HEK293 (cell line): ENCODE data around the gene PTPRF.

Experiments
- CTCF ChIA-PET: fragments of 350-600 bp; formaldehyde crosslinking; extraction: SDS; loops from one replicate; lab custom pipeline; 2021; ENCODE audit warnings: antibody characterized with exemption; lab: Yijun Ruan, JAX
- POLR2A ChIA-PET: fragments of 300-600 bp; formaldehyde crosslinking; extraction: SDS; loops from one replicate; lab custom pipeline; 2020; ENCODE audit warnings: antibody characterized with exemption, inconsistent platforms; lab: Yijun Ruan, JAX
- H3K27ac ChIP-seq: fragments of 200-500 bp; sonication (Bioruptor generic); 2 replicates; pipeline ENCODE4 v1.5.1; 2014; ENCODE audit warnings: low read depth, low read length, control low read depth, inconsistent platforms; ENCODE audit errors: extremely low read depth
- H3K36me3 ChIP-seq, 2 experiments: fragments of 200-500 bp in 1 of 2; sonication (Bioruptor generic) in 1 of 2; 1 replicate in 1 of 2; 2 replicates in 1 of 2; pipeline ENCODE4 v1.5.1; 2014 to 2017; ENCODE audit warnings: inconsistent platforms in 2 of 2, low read length in 2 of 2; ENCODE audit not compliant: control insufficient read depth in 2 of 2, insufficient read depth in 1 of 2
- H3K4me1 ChIP-seq: fragments of 200-500 bp; sonication (Bioruptor generic); 2 replicates; pipeline ENCODE4 v1.5.1; 2014; ENCODE audit warnings: mild to moderate bottlenecking, low read length, inconsistent platforms; ENCODE audit not compliant: control insufficient read depth, insufficient read depth
- H3K4me3 ChIP-seq: 2 replicates; pipeline ENCODE4 v1.5.1; 2011; ENCODE audit warnings: low read depth, mild to moderate bottlenecking, control low read depth, low read length, moderate library complexity
- H3K9me3 ChIP-seq: fragments of 200-500 bp; sonication (Bioruptor generic); 2 replicates; pipeline ENCODE4 v1.5.1; 2014; ENCODE audit warnings: low read depth, low read length, inconsistent platforms; ENCODE audit not compliant: control insufficient read depth, insufficient read depth
- ATF2 ChIP-seq: fragments of 450-650 bp; formaldehyde crosslinking; IDR thresholded peaks from 2 replicates; pipeline ENCODE4 v1.5.1; 2016; ENCODE audit warnings: missing biosample characterization, missing genetic modification characterization, low read depth
- PRDM1 ChIP-seq: fragments of 450-650 bp; formaldehyde crosslinking; IDR thresholded peaks from 2 replicates; pipeline ENCODE4; 2016; ENCODE audit warnings: missing biosample characterization, missing genetic modification characterization
- ZBTB48 ChIP-seq: fragments of 450-650 bp; formaldehyde crosslinking; IDR thresholded peaks from 2 replicates; pipeline ENCODE4 v1.5.1; 2016; ENCODE audit warnings: missing biosample characterization, missing genetic modification characterization
- ZNF16 ChIP-seq: fragments of 450-650 bp; formaldehyde crosslinking; IDR thresholded peaks from 2 replicates; pipeline ENCODE4 v1.5.1; 2016; ENCODE audit warnings: low read depth, missing biosample characterization, missing genetic modification characterization
- ZNF354C ChIP-seq: fragments of 450-650 bp; formaldehyde crosslinking; IDR thresholded peaks from 2 replicates; pipeline ENCODE4 v1.5.1; 2016; ENCODE audit warnings: missing biosample characterization, missing genetic modification characterization, low read depth, borderline replicate concordance
- ZNF501 ChIP-seq: fragments of 450-650 bp; formaldehyde crosslinking; IDR thresholded peaks from 2 replicates; pipeline ENCODE4 v1.5.1; 2016; ENCODE audit warnings: missing biosample characterization, missing genetic modification characterization
- ZNF514 ChIP-seq: fragments of 450-650 bp; formaldehyde crosslinking; IDR thresholded peaks from 2 replicates; pipeline ENCODE4 v1.5.1; 2016; ENCODE audit warnings: missing biosample characterization, missing genetic modification characterization
- ZNF544 ChIP-seq: fragments of 450-650 bp; formaldehyde crosslinking; IDR thresholded peaks from 2 replicates; pipeline ENCODE4 v1.5.0; 2017; ENCODE audit warnings: missing biosample characterization, missing genetic modification characterization
- ZNF610 ChIP-seq: fragments of 450-650 bp; formaldehyde crosslinking; IDR thresholded peaks from 2 replicates; pipeline ENCODE4 v1.5.1; 2016; ENCODE audit warnings: missing biosample characterization, missing genetic modification characterization, borderline replicate concordance
- ZNF629 ChIP-seq: fragments of 450-650 bp; formaldehyde crosslinking; IDR thresholded peaks from 2 replicates; pipeline ENCODE4 v1.5.1; 2017; ENCODE audit warnings: missing biosample characterization, missing genetic modification characterization
- TF ChIP-seq, protein P1 (sequence below): fragments of 450-650 bp; formaldehyde crosslinking; IDR thresholded peaks from 2 replicates; pipeline ENCODE4 v1.5.1; 2017; ENCODE audit warnings: missing biosample characterization, missing genetic modification characterization
- TF ChIP-seq, protein P2 (sequence below): fragments of 450-650 bp; formaldehyde crosslinking; IDR thresholded peaks from 2 replicates; pipeline ENCODE4; 2016; ENCODE audit warnings: missing biosample characterization, missing genetic modification characterization
- TF ChIP-seq, protein P3 (sequence below): fragments of 450-650 bp; formaldehyde crosslinking; IDR thresholded peaks from 2 replicates; pipeline ENCODE4 v1.5.1; 2016; ENCODE audit warnings: missing biosample characterization, missing genetic modification characterization
- TF ChIP-seq, protein P4 (sequence below): fragments of 450-650 bp; IDR thresholded peaks from 2 replicates; pipeline ENCODE4 v1.5.1; 2018; ENCODE audit warnings: missing biosample characterization, missing genetic modification characterization
- TF ChIP-seq, protein P5 (sequence below): fragments of 450-650 bp; formaldehyde crosslinking; IDR thresholded peaks from 2 replicates; pipeline ENCODE4 v1.5.1; 2016; ENCODE audit warnings: missing biosample characterization, missing genetic modification characterization

The PTPRF gene

GRCh38 chr1:43563876-43564539 is 33.3 kb downstream of the PTPRF start (continued):
- no peak for TF ChIP-seq ZBTB48 (tag by site-specific recombination)
- TF ChIP-seq ZNF629 (tag by site-specific recombination): no peak
- TF ChIP-seq, protein P1, sequence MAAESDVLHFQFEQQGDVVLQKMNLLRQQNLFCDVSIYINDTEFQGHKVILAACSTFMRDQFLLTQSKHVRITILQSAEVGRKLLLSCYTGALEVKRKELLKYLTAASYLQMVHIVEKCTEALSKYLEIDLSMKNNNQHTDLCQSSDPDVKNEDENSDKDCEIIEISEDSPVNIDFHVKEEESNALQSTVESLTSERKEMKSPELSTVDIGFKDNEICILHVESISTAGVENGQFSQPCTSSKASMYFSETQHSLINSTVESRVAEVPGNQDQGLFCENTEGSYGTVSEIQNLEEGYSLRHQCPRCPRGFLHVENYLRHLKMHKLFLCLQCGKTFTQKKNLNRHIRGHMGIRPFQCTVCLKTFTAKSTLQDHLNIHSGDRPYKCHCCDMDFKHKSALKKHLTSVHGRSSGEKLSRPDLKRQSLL: no peak
- no peak for TF ChIP-seq ZNF354C
- TF ChIP-seq ZNF16 (tag by site-specific recombination): no peak
- TF ChIP-seq, all 188 proteins: peak for 0

GRCh38 chr1:43564551-43565348 is 34.1 kb downstream of the PTPRF start:
- CTCF ChIA-PET: no interaction called here
- Histone ChIP-seq H3K36me3 (peaks cover 0 to 63% of the 10 kb centered on the region in 2 experiments; a peak in 2 of 3 replicates), H3K9me3 (no peaks in the 10 kb centered on the region), H3K27ac (no peak overlapping the region), H3K4me1 (no peaks in the 10 kb centered on the region), H3K4me3 (no peak overlapping the region)
- POLR2A ChIA-PET: interaction anchor here (0.7 kb wide), 1 partner anchor 86 kb away, joined by 3 read pairs; no protein-coding TSS in a partner anchor
- TF ChIP-seq ZNF501 (tag by site-specific recombination): no peak
- TF ChIP-seq, protein P2, sequence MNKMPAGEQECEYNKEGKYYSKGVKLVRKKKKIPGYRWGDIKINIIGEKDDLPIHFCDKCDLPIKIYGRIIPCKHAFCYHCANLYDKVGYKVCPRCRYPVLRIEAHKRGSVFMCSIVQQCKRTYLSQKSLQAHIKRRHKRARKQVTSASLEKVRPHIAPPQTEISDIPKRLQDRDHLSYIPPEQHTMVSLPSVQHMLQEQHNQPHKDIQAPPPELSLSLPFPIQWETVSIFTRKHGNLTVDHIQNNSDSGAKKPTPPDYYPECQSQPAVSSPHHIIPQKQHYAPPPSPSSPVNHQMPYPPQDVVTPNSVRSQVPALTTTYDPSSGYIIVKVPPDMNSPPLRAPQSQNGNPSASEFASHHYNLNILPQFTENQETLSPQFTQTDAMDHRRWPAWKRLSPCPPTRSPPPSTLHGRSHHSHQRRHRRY (tag by site-specific recombination): no peak
- TF ChIP-seq, protein P3, sequence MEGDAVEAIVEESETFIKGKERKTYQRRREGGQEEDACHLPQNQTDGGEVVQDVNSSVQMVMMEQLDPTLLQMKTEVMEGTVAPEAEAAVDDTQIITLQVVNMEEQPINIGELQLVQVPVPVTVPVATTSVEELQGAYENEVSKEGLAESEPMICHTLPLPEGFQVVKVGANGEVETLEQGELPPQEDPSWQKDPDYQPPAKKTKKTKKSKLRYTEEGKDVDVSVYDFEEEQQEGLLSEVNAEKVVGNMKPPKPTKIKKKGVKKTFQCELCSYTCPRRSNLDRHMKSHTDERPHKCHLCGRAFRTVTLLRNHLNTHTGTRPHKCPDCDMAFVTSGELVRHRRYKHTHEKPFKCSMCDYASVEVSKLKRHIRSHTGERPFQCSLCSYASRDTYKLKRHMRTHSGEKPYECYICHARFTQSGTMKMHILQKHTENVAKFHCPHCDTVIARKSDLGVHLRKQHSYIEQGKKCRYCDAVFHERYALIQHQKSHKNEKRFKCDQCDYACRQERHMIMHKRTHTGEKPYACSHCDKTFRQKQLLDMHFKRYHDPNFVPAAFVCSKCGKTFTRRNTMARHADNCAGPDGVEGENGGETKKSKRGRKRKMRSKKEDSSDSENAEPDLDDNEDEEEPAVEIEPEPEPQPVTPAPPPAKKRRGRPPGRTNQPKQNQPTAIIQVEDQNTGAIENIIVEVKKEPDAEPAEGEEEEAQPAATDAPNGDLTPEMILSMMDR (tag by site-specific recombination): no peak
- no peak for TF ChIP-seq PRDM1 (tag by site-specific recombination)
- TF ChIP-seq ZNF544 (tag by site-specific recombination): no peak
- TF ChIP-seq, protein P4, sequence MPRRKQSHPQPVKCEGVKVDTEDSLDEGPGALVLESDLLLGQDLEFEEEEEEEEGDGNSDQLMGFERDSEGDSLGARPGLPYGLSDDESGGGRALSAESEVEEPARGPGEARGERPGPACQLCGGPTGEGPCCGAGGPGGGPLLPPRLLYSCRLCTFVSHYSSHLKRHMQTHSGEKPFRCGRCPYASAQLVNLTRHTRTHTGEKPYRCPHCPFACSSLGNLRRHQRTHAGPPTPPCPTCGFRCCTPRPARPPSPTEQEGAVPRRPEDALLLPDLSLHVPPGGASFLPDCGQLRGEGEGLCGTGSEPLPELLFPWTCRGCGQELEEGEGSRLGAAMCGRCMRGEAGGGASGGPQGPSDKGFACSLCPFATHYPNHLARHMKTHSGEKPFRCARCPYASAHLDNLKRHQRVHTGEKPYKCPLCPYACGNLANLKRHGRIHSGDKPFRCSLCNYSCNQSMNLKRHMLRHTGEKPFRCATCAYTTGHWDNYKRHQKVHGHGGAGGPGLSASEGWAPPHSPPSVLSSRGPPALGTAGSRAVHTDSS: no peak
- TF ChIP-seq ZNF514 (tag by site-specific recombination): no peak
- no peak for TF ChIP-seq ATF2 (tag by site-specific recombination)
- TF ChIP-seq, protein P5, sequence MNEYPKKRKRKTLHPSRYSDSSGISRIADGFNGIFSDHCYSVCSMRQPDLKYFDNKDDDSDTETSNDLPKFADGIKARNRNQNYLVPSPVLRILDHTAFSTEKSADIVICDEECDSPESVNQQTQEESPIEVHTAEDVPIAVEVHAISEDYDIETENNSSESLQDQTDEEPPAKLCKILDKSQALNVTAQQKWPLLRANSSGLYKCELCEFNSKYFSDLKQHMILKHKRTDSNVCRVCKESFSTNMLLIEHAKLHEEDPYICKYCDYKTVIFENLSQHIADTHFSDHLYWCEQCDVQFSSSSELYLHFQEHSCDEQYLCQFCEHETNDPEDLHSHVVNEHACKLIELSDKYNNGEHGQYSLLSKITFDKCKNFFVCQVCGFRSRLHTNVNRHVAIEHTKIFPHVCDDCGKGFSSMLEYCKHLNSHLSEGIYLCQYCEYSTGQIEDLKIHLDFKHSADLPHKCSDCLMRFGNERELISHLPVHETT (tag by site-specific recombination): no peak
- no peak for TF ChIP-seq ZNF610 (tag by site-specific recombination)
